Lower lobe of right lung (tissue), 2 donors: Measurements from ENCODE around the gene ZNF776. TPM values are rescaled to one million over a fixed set of nuclear protein-coding genes. Genes with fewer than 3 reads are reported as not detected.
A peak's percentile ranks its signal among the peaks of the same experiment; 100 is the strongest.

Source experiments
- ATAC-seq, 2 donors: fragments of 200-7000 bp; cut with Tn5 transposase; one replicate each; pipeline ENCODE4 v1.9.1; 2020 to 2022; ENCODE audit warnings: mild to moderate bottlenecking in 2 of 2, moderate library complexity in 2 of 2
- DNase-seq: peaks from one replicate; pipeline ENCODE4 v3.0.0-alpha.2; 2020
- H3K27ac ChIP-seq: fragments of 200-600 bp; one replicate; pipeline ENCODE4 v1.8.0; 2022
- H3K27me3 ChIP-seq: fragments of 200-600 bp; one replicate; pipeline ENCODE4 v1.8.0; 2022; ENCODE audit warnings: low read depth
- H3K36me3 ChIP-seq: fragments of 200-600 bp; one replicate; pipeline ENCODE4 v1.8.0; 2022; ENCODE audit warnings: mild to moderate bottlenecking
- H3K4me1 ChIP-seq: fragments of 200-600 bp; one replicate; pipeline ENCODE4 v1.8.0; 2022
- H3K4me3 ChIP-seq: fragments of 200-600 bp; one replicate; pipeline ENCODE4 v1.8.0; 2022; ENCODE audit warnings: mild to moderate bottlenecking
- H3K9me3 ChIP-seq: fragments of 200-600 bp; one replicate; pipeline ENCODE4 v1.8.0; 2022
- intact Hi-C: fragments of 100-400 bp; cut with DNase I; formaldehyde crosslinking; loops from one replicate; pipeline ENCODE4 v1.11.0; 2022
- long read RNA-seq: library from polyadenylated mRNA; unstranded; transcript quantifications from one replicate; pipeline ENCODE4 v2.0.0, GENCODE V29; 2021
- total RNA-seq: library from RNA; stranded (reverse); fragmentation: NEBNext Ultra II Directional; extraction: Animal tissue kit (Norgen Biotek cat#: 25700); gene quantifications from one replicate; pipeline ENCODE4 v1.2.1, GENCODE V29; 2021
- TF ChIP-seq, protein P1 (sequence below): fragments of 200-600 bp; IDR thresholded peaks from one replicate; pipeline ENCODE4 v1.8.0; 2022; ENCODE audit warnings: antibody characterized with exemption, mild to moderate bottlenecking
- donor health status: DM: no; HTN: yes; CAD: no; lungs with severe emphysema.

Gene ZNF776
- 16.2 TPM for total RNA-seq
- long read RNA-seq, full-length matches to known transcripts, result 3 of 10 reads
- long read RNA-seq, partial matches to known transcripts, result 1 of 10 reads
- long read RNA-seq, other reads (novel, unspliced or antisense), result 6 of 10 reads

DNA sequence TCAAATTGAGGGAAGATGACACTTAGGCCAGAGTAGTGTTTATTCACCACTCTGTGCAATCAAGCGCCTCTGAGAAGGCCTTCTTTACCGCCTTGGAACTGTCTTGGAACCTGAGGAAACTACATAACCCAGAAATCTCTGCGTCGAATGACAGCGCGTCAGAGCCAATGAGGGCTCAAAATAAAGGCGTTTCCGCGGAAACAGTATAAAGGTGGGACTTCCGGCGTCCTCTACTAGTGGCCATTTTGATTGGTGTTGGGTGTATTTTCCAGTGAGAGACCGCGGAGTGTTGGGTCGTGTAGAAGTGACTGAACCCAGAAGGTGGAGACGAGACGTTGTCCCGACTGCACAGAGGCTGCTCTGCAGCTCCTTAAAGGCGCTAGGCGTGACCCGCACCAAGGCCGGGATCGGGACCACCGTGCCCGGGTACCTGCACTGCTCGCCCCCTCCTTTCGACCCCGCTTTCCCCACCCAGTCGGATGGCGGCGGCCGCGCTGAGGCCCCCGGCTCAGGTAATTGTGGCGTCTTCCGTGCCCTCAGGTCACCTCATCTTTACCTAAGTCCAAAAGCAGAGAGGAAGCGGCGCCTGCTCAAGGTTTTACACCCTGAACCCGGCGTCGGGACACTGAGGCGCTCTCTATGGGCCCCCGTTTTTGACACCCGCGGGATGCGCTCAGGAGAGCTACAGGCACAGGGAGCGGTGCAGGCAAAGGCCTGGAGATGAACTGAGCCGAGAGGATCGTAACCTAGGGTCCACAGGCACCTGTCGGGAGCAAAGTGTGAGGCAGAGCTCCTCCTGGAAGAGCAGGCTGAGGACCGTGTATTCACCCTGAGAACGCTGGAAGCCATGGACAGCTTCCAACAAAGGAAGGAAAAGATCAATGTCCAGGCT lies at the start of gene ZNF776:
TSS of gene ZNF776 (plus strand) at position 236 of the 892 bp plus-strand sequence. CDS start at position 480, 244 bp downstream.
- intact Hi-C loops, result no loop called here
- DNase-seq (peak; percentile 85), ATAC-seq (peak; percentile 98 to 99)
- Histone ChIP-seq H3K27me3 (no peaks in the 10 kb centered on the region), H3K36me3 (peaks cover 22% of the 10 kb centered on the region), H3K4me3 (peak within 1 kb of the TSS; percentile 99), H3K4me1 (peaks cover 16% of the 10 kb centered on the region), H3K9me3 (peaks cover 39% of the 10 kb centered on the region), H3K27ac (peak within 1 kb of the TSS; percentile 90)
- TF ChIP-seq, protein P1, sequence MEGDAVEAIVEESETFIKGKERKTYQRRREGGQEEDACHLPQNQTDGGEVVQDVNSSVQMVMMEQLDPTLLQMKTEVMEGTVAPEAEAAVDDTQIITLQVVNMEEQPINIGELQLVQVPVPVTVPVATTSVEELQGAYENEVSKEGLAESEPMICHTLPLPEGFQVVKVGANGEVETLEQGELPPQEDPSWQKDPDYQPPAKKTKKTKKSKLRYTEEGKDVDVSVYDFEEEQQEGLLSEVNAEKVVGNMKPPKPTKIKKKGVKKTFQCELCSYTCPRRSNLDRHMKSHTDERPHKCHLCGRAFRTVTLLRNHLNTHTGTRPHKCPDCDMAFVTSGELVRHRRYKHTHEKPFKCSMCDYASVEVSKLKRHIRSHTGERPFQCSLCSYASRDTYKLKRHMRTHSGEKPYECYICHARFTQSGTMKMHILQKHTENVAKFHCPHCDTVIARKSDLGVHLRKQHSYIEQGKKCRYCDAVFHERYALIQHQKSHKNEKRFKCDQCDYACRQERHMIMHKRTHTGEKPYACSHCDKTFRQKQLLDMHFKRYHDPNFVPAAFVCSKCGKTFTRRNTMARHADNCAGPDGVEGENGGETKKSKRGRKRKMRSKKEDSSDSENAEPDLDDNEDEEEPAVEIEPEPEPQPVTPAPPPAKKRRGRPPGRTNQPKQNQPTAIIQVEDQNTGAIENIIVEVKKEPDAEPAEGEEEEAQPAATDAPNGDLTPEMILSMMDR, result no peak

DNA sequence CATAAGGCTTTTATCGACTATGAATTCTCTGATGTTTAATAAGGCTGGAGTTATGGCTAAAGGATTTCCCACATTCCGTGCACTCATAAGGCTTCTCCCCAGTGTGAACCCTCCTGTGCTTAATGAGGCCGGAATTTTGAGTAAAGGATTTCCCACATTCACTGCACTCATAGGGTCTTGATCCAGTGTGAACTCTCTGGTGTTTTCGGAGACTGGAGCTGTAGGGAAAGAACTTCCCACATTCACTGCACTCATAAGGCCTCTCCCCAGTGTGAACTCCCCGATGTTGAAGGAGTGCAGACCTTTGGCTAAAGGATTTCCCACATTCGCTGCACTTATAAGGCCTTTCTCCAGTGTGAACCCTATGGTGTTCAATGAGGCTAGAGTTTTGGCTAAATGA lies 45.0 kb upstream of the ZNF776 start:
- DNase-seq, result no peak
- ATAC-seq, result no peak
- Histone ChIP-seq H3K4me3 (no peak overlapping the region), H3K36me3 (peaks cover 5% of the 10 kb centered on the region), H3K9me3 (peaks cover 89% of the 10 kb centered on the region), H3K27me3 (no peaks in the 10 kb centered on the region), H3K27ac (no peak overlapping the region), H3K4me1 (no peaks in the 10 kb centered on the region)
- TF ChIP-seq, protein P1, result no peak
- intact Hi-C loops, result no loop called here

DNA sequence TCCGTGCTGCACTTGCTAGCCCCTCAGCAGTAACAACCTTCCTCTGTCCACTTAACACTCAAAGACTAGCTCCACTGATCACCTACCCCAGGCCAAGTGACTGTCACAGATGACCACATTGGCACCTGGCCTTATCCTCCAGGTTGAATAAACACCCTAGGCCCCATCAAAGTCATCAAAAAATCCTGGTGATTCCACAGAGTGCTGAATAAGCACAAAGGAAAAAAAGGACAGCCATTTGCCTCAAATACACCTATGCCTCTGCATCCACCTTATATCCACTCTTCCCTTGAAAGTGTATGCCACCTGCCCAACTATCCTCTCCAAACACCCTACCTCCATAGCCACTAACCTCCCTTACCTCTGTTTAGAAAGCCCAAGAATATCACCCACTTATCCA lies 40.3 kb upstream of the ZNF776 start:
- TF ChIP-seq, protein P1, result no peak
- H3K27me3 ChIP-seq, result no peaks in the 10 kb centered on the region
- H3K9me3 ChIP-seq, result peaks cover 87% of the 10 kb centered on the region
- intact Hi-C loops, result no loop called here
- no peak overlapping the region for H3K27ac ChIP-seq
- DNase-seq, result no peak
- ATAC-seq, result no peak
- H3K4me1 ChIP-seq, result no peaks in the 10 kb centered on the region
- peaks cover 5% of the 10 kb centered on the region for H3K36me3 ChIP-seq
- H3K4me3 ChIP-seq, result no peak overlapping the region

DNA sequence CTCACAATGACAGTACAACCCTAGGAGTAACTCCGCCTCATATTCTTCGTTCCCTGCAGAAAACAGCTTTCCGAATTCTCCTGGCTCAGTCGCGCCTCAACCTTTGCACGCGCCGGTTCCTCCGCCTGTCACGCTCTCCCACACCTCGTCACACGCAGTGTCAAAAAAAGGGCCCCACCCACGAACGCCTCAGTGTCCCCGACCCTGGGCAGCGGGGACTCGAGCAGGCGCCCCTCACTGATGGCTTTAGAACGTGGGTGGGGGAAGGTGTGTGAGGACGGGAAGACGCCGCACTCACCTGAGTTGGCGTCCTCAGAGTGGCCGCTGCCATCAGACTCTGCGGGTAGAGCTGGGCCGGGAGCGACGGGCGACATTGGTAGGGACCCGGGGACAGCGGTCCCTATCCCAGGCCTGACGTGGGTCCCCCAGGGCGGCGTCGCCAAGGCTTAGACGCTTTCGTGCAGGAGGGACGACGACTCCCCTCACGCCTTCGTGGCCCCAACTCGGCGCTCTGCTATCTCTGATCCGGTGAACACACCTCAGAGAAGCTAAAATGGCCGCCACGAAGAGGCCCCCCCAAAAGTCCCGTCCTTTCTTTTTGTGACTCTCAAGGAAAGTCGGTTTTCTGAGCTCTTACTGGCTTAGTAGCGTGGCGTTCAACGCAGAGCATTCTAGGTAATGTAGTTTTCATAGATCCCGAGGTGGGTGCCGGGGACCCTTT lies 37.8 kb upstream of the ZNF776 start, which contains the start of gene ZNF154:
TSS of gene ZNF154 (minus strand) at position 564 of the 721 bp plus-strand sequence. CDS start at position 331, 233 bp downstream.
- peaks cover 76% of the 10 kb centered on the region for H3K9me3 ChIP-seq
- DNase-seq (peak; percentile 48), ATAC-seq (peak; percentile 63 to 89)
- H3K27ac ChIP-seq, result peak within 1 kb of the TSS; percentile 74
- TF ChIP-seq, protein P1, result no peak
- peak within 1 kb of the TSS; percentile 56 for H3K4me3 ChIP-seq
- no peaks in the 10 kb centered on the region for H3K36me3 ChIP-seq
- intact Hi-C loops, result no loop called here
- H3K4me1 ChIP-seq, result no peaks in the 10 kb centered on the region
- H3K27me3 ChIP-seq, result no peaks in the 10 kb centered on the region

DNA sequence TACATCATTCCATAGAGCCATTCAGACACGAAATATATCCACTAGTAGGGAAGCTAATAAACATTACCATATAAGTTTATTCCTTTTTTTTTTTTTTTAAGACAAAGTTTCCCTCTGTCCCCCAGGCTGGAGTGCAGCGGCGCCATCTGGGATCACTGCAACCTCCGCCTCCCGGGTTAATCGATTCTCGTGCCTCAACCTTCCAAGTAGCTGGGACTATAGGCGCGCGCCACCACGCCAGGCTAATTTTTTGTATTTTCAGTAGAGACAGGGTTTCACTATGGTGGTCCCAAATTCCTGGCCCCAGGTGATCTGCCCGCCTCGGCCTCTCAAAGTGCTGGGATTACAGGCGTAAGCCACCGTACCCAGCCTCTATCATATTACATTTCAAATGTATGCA lies 37.0 kb upstream of the ZNF776 start:
- Histone ChIP-seq H3K36me3 (no peaks in the 10 kb centered on the region), H3K27me3 (no peaks in the 10 kb centered on the region), H3K4me3 (peak overlapping the region; percentile 56), H3K27ac (no peak overlapping the region), H3K9me3 (peaks cover 74% of the 10 kb centered on the region), H3K4me1 (no peaks in the 10 kb centered on the region)
- intact Hi-C loops, result no loop called here
- TF ChIP-seq, protein P1, result no peak
- no peak for DNase-seq
- ATAC-seq, result no peak
